Measurements from ENCODE around the gene TSPAN12. TPM values are rescaled to one million over a fixed set of nuclear protein-coding genes. Genes with fewer than 3 reads are reported as not detected.

TSPAN12 gene
- total and polyA plus RNA-seq, 2 of the 4 experiments (the other 2 are of a cell fraction): 0.36 to 0.72 TPM

DNA sequence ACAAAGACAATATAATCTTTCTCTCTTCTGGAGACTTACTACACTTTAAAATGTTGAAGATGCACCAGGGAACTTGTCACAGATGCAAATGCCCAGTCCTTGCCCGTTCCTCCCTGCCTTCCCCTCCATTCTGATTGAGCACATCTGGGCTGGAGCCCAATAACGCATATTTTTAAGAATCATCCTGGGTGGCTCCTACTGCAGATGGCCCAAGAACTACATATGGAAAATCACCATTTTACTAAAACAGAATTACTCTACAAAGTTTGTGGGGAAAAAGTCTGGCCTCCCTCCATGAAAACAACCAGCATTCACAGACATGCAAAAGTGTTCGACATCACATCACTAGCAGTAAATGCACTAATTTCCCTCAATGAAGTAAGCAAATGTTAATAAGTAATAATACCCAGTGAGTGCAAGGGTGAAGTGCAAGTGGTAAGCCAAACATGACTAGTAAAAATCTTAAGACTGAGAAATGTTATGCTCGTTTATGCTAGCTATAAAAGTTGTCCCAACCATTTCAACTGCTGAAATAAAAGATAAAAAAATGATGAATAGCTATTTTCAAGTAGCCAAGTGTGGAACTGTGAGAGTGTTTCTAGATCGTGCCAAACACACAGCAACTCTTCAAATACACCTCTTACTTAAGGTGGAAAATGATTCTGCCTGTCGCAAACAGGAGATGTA, 43.5 kb downstream of the TSPAN12 start:
- no peaks in the 10 kb centered on the region for H3K4me1 ChIP-seq (ENCODE audit: control insufficient read depth, insufficient read depth, low read length)
- DNase-seq (no peak), ATAC-seq (ENCODE audit: low read depth) (no peak)
- no peak overlapping the region for H3K27ac ChIP-seq (ENCODE audit: insufficient read depth, low read length)
- no peak overlapping the region for H3K9ac ChIP-seq (ENCODE audit: low read depth, low read length)
- ChIA-PET CTCF (no interaction called here), POLR2A (ENCODE audit: unreplicated experiment) (no interaction called here)
- WGBS, 2 experiments (ENCODE audit: extremely low coverage in 2 of 2, insufficient read length in 1 of 2): no CpG with 5 or more reads among the region's 6 CpGs
- H3K23ac ChIP-seq (ENCODE audit: low read depth, low read length): no peak overlapping the region
- H2AK9ac ChIP-seq (replicated peaks; ENCODE audit: low read depth, low read length, poor library complexity): no peak overlapping the region
- no peak overlapping the region for H4K8ac ChIP-seq (ENCODE audit: low read depth in 2 of 2, low read length in 2 of 2)
- H3K36me3 ChIP-seq (ENCODE audit: control insufficient read depth, insufficient read depth, low read length): peaks cover 8% of the 10 kb centered on the region
- no peak overlapping the region for H3K4ac ChIP-seq (ENCODE audit: low read depth, low read length)
- H3K9me1 ChIP-seq (ENCODE audit: insufficient read depth, low read length): no peaks in the 10 kb centered on the region
- no peak overlapping the region for H4K5ac ChIP-seq (ENCODE audit: low read depth, low read length)
- no peaks in the 10 kb centered on the region for H4K20me1 ChIP-seq (ENCODE audit: insufficient read depth, low read length)
- no peak overlapping the region for H3K18ac ChIP-seq (ENCODE audit: low read depth, low read length)
- H3K56ac ChIP-seq (ENCODE audit: extremely low read depth, insufficient read depth, low read length): no peak overlapping the region
- no peak overlapping the region for H3K14ac ChIP-seq (replicated peaks; ENCODE audit: low read depth, low read length)
- dilution Hi-C loops (cut with HindIII; ENCODE audit: low sequenced_read_pairs, unreplicated experiment): no loop called here
- H3K4me3 ChIP-seq (ENCODE audit: insufficient read depth, low read depth, low read length): no peak overlapping the region
- no peak overlapping the region for H2BK120ac ChIP-seq (ENCODE audit: low read depth, low read length)
- no peak overlapping the region for H3K4me2 ChIP-seq (ENCODE audit: low read depth, low read length)
- no peak overlapping the region for H4K91ac ChIP-seq (ENCODE audit: insufficient read depth, low read depth, low read length)
- no peak overlapping the region for H2BK15ac ChIP-seq (ENCODE audit: low read depth, low read length)
- BruUV-seq (replicated peaks): no TSS peak
- H2AK5ac ChIP-seq (ENCODE audit: low read depth, low read length): no peak overlapping the region
- in situ Hi-C loops (cut with MboI; ENCODE audit: low sequenced_read_pairs): no loop called here
- H3K27me3 ChIP-seq (ENCODE audit: control insufficient read depth, insufficient read depth, low read length): no peaks in the 10 kb centered on the region
- intact Hi-C loops (cut with micrococcal nuclease): no loop called here
- H2BK5ac ChIP-seq (ENCODE audit: low read depth, low read length, poor library complexity, severe bottlenecking): no peak overlapping the region
- no peaks in the 10 kb centered on the region for H3K9me3 ChIP-seq (ENCODE audit: control insufficient read depth, insufficient read depth, low read length)
- no peak overlapping the region for H2BK20ac ChIP-seq (ENCODE audit: low read depth, low read length)
- TF ChIP-seq RCOR1 (IDR thresholded peaks at IDR 0.05; ENCODE audit: insufficient replicate concordance, low read length): no peak
- no peak for TF ChIP-seq POLR2A (IDR thresholded peaks at IDR 0.05; ENCODE audit: low read depth, low read length)
- TF ChIP-seq RFX5 (IDR thresholded peaks at IDR 0.05; ENCODE audit: low read depth, low read length): no peak
- no peak for TF ChIP-seq CHD1 (IDR thresholded peaks at IDR 0.05; ENCODE audit: low read depth, low read length)
- no peak for TF ChIP-seq RAD21 (IDR thresholded peaks at IDR 0.05; ENCODE audit: low read length)
- TF ChIP-seq BHLHE40 (IDR thresholded peaks at IDR 0.05; ENCODE audit: low read depth, low read length): no peak
- no peak for TF ChIP-seq CTCF (conservative IDR thresholded peaks at IDR 0.05; ENCODE audit: low read depth, low read length)
- TF ChIP-seq NFE2L2 (IDR thresholded peaks at IDR 0.05; ENCODE audit: low read depth, low read length): no peak
- no peak for TF ChIP-seq USF2 (IDR thresholded peaks at IDR 0.05; ENCODE audit: low read depth, low read length)
- no peak for TF ChIP-seq MAFK (IDR thresholded peaks at IDR 0.05; ENCODE audit: low read depth, low read length)
- no peak for TF ChIP-seq FOS (IDR thresholded peaks at IDR 0.05; ENCODE audit: low read depth, low read length)
- TF ChIP-seq, protein P1, sequence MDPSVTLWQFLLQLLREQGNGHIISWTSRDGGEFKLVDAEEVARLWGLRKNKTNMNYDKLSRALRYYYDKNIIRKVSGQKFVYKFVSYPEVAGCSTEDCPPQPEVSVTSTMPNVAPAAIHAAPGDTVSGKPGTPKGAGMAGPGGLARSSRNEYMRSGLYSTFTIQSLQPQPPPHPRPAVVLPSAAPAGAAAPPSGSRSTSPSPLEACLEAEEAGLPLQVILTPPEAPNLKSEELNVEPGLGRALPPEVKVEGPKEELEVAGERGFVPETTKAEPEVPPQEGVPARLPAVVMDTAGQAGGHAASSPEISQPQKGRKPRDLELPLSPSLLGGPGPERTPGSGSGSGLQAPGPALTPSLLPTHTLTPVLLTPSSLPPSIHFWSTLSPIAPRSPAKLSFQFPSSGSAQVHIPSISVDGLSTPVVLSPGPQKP (IDR thresholded peaks at IDR 0.05; ENCODE audit: borderline replicate concordance, low read depth, low read length): no peak
- no peak for TF ChIP-seq CEBPB (IDR thresholded peaks at IDR 0.05; ENCODE audit: low read depth, low read length)
- TF ChIP-seq SMC3 (IDR thresholded peaks at IDR 0.05; ENCODE audit: low read depth, low read length): no peak
- no peak for TF ChIP-seq MAZ (IDR thresholded peaks at IDR 0.05; ENCODE audit: borderline replicate concordance, low read depth, low read length)
- TF ChIP-seq MXI1 (IDR thresholded peaks at IDR 0.05; ENCODE audit: borderline replicate concordance, low read depth, low read length): no peak
- H2AFZ ChIP-seq (replicated peaks; ENCODE audit: low read length, poor library complexity): no peak overlapping the region
- no peaks in the 10 kb centered on the region for H3K79me1 ChIP-seq (ENCODE audit: low read depth in 1 of 2, low read length in 2 of 2)
